GM23248 (cell line): ENCODE results near the gene GPR55.
"Not testable (repeated sequence)": the region's sequence is repeated elsewhere in the genome, so short reads cannot be mapped to it uniquely, and the experiment has no call there.

Experiments
- EZH2 ChIP-seq: fragments of 200-600 bp; sonication (generic); IDR thresholded peaks from 2 replicates; pipeline ENCODE4 v1.6.1; 2018; ENCODE audit warnings: antibody characterized with exemption, mild to moderate bottlenecking; ENCODE audit not compliant: insufficient read depth, poor library complexity, severe bottlenecking
- EZH2phosphoT487 ChIP-seq: fragments of 200-600 bp; sonication (generic); IDR thresholded peaks from 2 replicates; pipeline ENCODE4 v1.6.1; 2018; ENCODE audit warnings: antibody characterized with exemption, moderate library complexity, mild to moderate bottlenecking, low read depth; ENCODE audit not compliant: insufficient read depth

- not testable (repeated sequence) for TF ChIP-seq EZH2, EZH2phosphoT487
Measured at GRCh38 chr2:230936243-230936642, 11.2 kb upstream of the GPR55 start.
